ENCODE results near the gene SCTR. TPM values are rescaled to one million over a fixed set of nuclear protein-coding genes. Genes with fewer than 3 reads are reported as not detected.

The SCTR gene
- total and polyA plus RNA-seq, 2 of the 8 experiments (the other 6 are each of a cell fraction or from before 2014, with no cell fraction given) = 0.15 TPM; not detected in 1

DNA sequence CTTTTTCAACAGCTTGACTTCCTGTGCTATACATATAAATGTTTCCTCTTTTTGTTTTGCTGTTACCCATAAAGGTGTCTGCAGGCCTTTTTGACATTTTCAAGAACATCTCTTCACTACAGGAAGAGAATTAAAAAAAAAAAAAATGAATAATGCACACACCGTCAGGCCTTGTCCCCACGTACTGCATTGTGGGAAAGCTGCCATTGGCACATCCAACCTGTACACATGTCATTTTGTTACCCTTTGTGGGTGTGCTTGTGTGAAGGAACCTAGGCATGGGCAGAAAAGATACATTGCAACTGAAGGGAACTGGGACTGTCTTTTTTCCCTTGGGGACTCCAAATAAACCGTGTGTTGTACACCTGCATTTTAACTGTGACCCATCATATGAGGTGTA is 109.4 kb downstream of the SCTR start:
- Histone ChIP-seq H3K4me2 (ENCODE audit: insufficient read depth in 1 of 2, low read depth in 2 of 2, low read length in 2 of 2) (no peak overlapping the region), H4K91ac (replicated peaks; ENCODE audit: insufficient read length, low read length) (no peak overlapping the region), H2BK12ac (ENCODE audit: low read depth, low read length) (no peak overlapping the region), H3K23ac (ENCODE audit: insufficient read length) (no peak overlapping the region), H4K5ac (ENCODE audit: insufficient read length, low read depth, low read length) (no peak overlapping the region), H3K79me2 (ENCODE audit: control insufficient read depth in 1 of 2, insufficient read depth in 2 of 2, low read length in 2 of 2) (no peaks in the 10 kb centered on the region), H2AFZ (ENCODE audit: low read length) (no peak overlapping the region), H4K20me1 (replicated peaks in 1 of 2; ENCODE audit: control insufficient read depth in 1 of 2, insufficient read depth in 2 of 2, low read length in 2 of 2) (no peaks in the 10 kb centered on the region), H3K4me1 (replicated peaks in 1 of 4; ENCODE audit: control insufficient read depth in 3 of 4, insufficient read depth in 4 of 4, low read length in 3 of 4) (no peaks in the 10 kb centered on the region), H2BK20ac (ENCODE audit: low read length) (no peak overlapping the region), H3K23me2 (ENCODE audit: low read depth, low read length) (no peaks in the 10 kb centered on the region), H3K27ac (ENCODE audit: low read depth, low read length) (no peak overlapping the region), H2BK15ac (ENCODE audit: low read length) (no peak overlapping the region), H2BK120ac (replicated peaks; ENCODE audit: low read depth, low read length) (no peak overlapping the region), H3K4ac (replicated peaks; ENCODE audit: insufficient read length, low read depth, low read length) (no peak overlapping the region), H3K9ac (replicated peaks in 1 of 4; ENCODE audit: extremely low read depth in 1 of 4, low read depth in 3 of 4, low read length in 3 of 4) (no peak overlapping the region; a peak in 1 of 7 replicates), H2BK5ac (ENCODE audit: low read depth, low read length) (no peak overlapping the region), H2AK5ac (ENCODE audit: low read depth, low read length) (no peak overlapping the region), H4K8ac (ENCODE audit: extremely low read depth, insufficient read depth, low read length) (no peak overlapping the region), H3K14ac (ENCODE audit: insufficient read length) (no peak overlapping the region), H3K36me3 (ENCODE audit: control insufficient read depth in 2 of 4, insufficient read depth in 4 of 4, low read length in 3 of 4) (no peaks in the 10 kb centered on the region), H3K56ac (replicated peaks; ENCODE audit: insufficient read length, low read depth, low read length) (no peak overlapping the region), H3K18ac (ENCODE audit: extremely low read depth, low read length) (no peak overlapping the region), H3K4me3 (ENCODE audit: extremely low read depth in 1 of 4, insufficient read depth in 2 of 4, low read depth in 3 of 4, low read length in 4 of 4) (no peak overlapping the region), H3K9me3 (ENCODE audit: insufficient read depth in 2 of 2, low read depth in 1 of 2, low read length in 1 of 2) (no peaks in the 10 kb centered on the region), H3K79me1 (ENCODE audit: low read depth, low read length) (no peaks in the 10 kb centered on the region), H3K27me3 (replicated peaks in 1 of 4; ENCODE audit: control insufficient read depth in 3 of 4, extremely low read depth in 1 of 4, insufficient read depth in 3 of 4, low read length in 3 of 4) (no peaks in the 10 kb centered on the region)
- WGBS, 2 experiments (ENCODE audit: extremely low coverage in 1 of 2, insufficient coverage in 1 of 2, insufficient read length in 1 of 2, insufficient replicate concordance in 2 of 2, low coverage in 1 of 2, low lambda C conversion rate in 2 of 2, missing lambda C conversion rate in 1 of 2) = 85% methylated on average over 3 of the region's 3 CpGs; no CpG with 5 or more reads in 1 of the 2 experiments
- ChIA-PET CTCF (ENCODE audit: partially characterized antibody) (interaction anchor here (0.7 to 21.3 kb wide), 4 partner anchors 14 to 80 kb away, joined by 3 to 411 read pairs (median 4); no protein-coding TSS in a partner anchor), POLR2A (ENCODE audit: partially characterized antibody) (interaction anchor here (1.4 kb wide), 1 partner anchor 9 kb away, joined by 3 read pairs; no protein-coding TSS in a partner anchor)
- DNase-seq (ENCODE audit: low read depth in 1 of 2, low spot score in 2 of 2) (no peak), FAIRE-seq (no peak)
- TF ChIP-seq, protein P1, sequence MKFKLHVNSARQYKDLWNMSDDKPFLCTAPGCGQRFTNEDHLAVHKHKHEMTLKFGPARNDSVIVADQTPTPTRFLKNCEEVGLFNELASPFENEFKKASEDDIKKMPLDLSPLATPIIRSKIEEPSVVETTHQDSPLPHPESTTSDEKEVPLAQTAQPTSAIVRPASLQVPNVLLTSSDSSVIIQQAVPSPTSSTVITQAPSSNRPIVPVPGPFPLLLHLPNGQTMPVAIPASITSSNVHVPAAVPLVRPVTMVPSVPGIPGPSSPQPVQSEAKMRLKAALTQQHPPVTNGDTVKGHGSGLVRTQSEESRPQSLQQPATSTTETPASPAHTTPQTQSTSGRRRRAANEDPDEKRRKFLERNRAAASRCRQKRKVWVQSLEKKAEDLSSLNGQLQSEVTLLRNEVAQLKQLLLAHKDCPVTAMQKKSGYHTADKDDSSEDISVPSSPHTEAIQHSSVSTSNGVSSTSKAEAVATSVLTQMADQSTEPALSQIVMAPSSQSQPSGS (IDR thresholded peaks at IDR 0.05; ENCODE audit: low read length) = no peak
- TF ChIP-seq CEBPB (IDR thresholded peaks at IDR 0.05; ENCODE audit: low read depth, low read length) = no peak
- TF ChIP-seq POLR2A (IDR thresholded peaks at IDR 0.05; ENCODE audit: control extremely low read depth in 1 of 2, low read depth in 2 of 2, low read length in 2 of 2) = no peak

Data from H1 (cell line).